Neural cell (in vitro differentiated cells): Measurements from ENCODE around the gene DNA2. TPM values are rescaled to one million over a fixed set of nuclear protein-coding genes. Genes with fewer than 3 reads are reported as not detected.

Experiments used
- H2AFZ ChIP-seq: fragments of 200-600, 300-800 bp; sonication (generic), shearing (Covaris generic); 2 replicates; pipeline ENCODE4 v1.6.0; 2014; ENCODE audit warnings: low read depth, mild to moderate bottlenecking, antibody characterized with exemption, low read length, moderate library complexity
- H3F3A ChIP-seq: fragments of 200-600 bp; shearing (Covaris generic); 2 replicates; pipeline ENCODE4 v1.6.1; 2016; ENCODE audit warnings: mild to moderate bottlenecking, moderate library complexity, mixed read lengths, antibody characterized with exemption, low read length; ENCODE audit not compliant: insufficient read depth, poor library complexity, severe bottlenecking
- H3K27ac ChIP-seq: fragments of 200-600, 300-800 bp; sonication (generic), shearing (Covaris generic); 2 replicates; pipeline ENCODE4 v1.5.1; 2014; ENCODE audit warnings: mild to moderate bottlenecking, low read length, moderate library complexity
- H3K27me3 ChIP-seq: fragments of 300-800, 200-600 bp; sonication (generic), shearing (Covaris generic); 2 replicates; pipeline ENCODE4 v1.6.0; 2014; ENCODE audit warnings: mild to moderate bottlenecking, low read depth, low read length, moderate library complexity; ENCODE audit not compliant: insufficient read depth
- H3K36me3 ChIP-seq: fragments of 300-800, 200-600 bp; sonication (generic), shearing (Covaris generic); 2 replicates; pipeline ENCODE4 v1.5.1; 2014; ENCODE audit warnings: mild to moderate bottlenecking, antibody characterized with exemption, low read length, moderate library complexity; ENCODE audit not compliant: insufficient read depth
- H3K4me2 ChIP-seq: fragments of 300-800, 200-600 bp; sonication (generic), shearing (Covaris generic); 2 replicates; pipeline ENCODE4 v1.6.0; 2014; ENCODE audit warnings: mild to moderate bottlenecking, low read length
- H3K4me3 ChIP-seq: fragments of 300-800, 200-600 bp; sonication (generic), shearing (Covaris generic); 2 replicates; pipeline ENCODE4 v1.5.1; 2014; ENCODE audit warnings: mild to moderate bottlenecking, low read length, moderate library complexity
- H3K79me2 ChIP-seq: fragments of 200-600 bp; shearing (Covaris generic); replicated peaks from 2 replicates; pipeline ENCODE4 v1.6.0; 2014; ENCODE audit warnings: mild to moderate bottlenecking, low read length, moderate library complexity; ENCODE audit not compliant: insufficient read depth
- H3K9ac ChIP-seq: fragments of 300-800, 200-600 bp; sonication (generic), shearing (Covaris generic); 2 replicates; pipeline ENCODE4 v1.6.1; 2016; ENCODE audit warnings: mild to moderate bottlenecking, low read length, mixed read lengths
- H3K9me2 ChIP-seq: fragments of 200-600 bp; shearing (Covaris generic); 2 replicates; pipeline ENCODE4 v1.6.1; 2016; ENCODE audit warnings: mild to moderate bottlenecking, low read length, mixed read lengths; ENCODE audit not compliant: insufficient read depth
- H3K9me3 ChIP-seq: fragments of 200-600, 300-800 bp; sonication (generic), shearing (Covaris generic); 2 replicates; pipeline ENCODE4 v1.6.1; 2016; ENCODE audit warnings: mild to moderate bottlenecking, mixed run types, low read length, moderate library complexity, mixed read lengths
- H4K20me1 ChIP-seq: fragments of 200-600 bp; shearing (Covaris generic); 2 replicates; pipeline ENCODE4 v1.6.1; 2016; ENCODE audit warnings: mild to moderate bottlenecking, mixed run types; ENCODE audit not compliant: insufficient read depth
- CTCF ChIP-seq: fragments of 450-650 bp; IDR thresholded peaks from 2 replicates; pipeline ENCODE4 v1.5.1; 2014; ENCODE audit warnings: antibody characterized with exemption, mild to moderate bottlenecking, moderate library complexity; ENCODE audit not compliant: poor library complexity, severe bottlenecking
- EP300 ChIP-seq: fragments of 450-650 bp; conservative IDR thresholded peaks from 2 replicates; pipeline ENCODE4 v1.6.1; 2014; ENCODE audit warnings: antibody characterized with exemption, mild to moderate bottlenecking, moderate library complexity; ENCODE audit not compliant: poor library complexity, severe bottlenecking
- EZH2 ChIP-seq: fragments of 200-600, 300-800 bp; shearing (Covaris generic), sonication (generic); IDR thresholded peaks from 2 replicates; pipeline ENCODE4 v1.6.1; 2014; ENCODE audit warnings: antibody characterized with exemption, low read length, borderline replicate concordance, mild to moderate bottlenecking; ENCODE audit not compliant: insufficient read depth, poor library complexity, severe bottlenecking
- MXI1 ChIP-seq: fragments of 450-650 bp; conservative IDR thresholded peaks from 2 replicates; pipeline ENCODE4 v1.6.1; 2014; ENCODE audit warnings: antibody characterized with exemption, mild to moderate bottlenecking; ENCODE audit not compliant: poor library complexity, severe bottlenecking
- POLR2AphosphoS5 ChIP-seq: IDR thresholded peaks from 2 replicates; pipeline ENCODE4 v1.6.1; 2012
- RAD21 ChIP-seq: fragments of 450-650 bp; conservative IDR thresholded peaks from 2 replicates; pipeline ENCODE4 v1.6.1; 2014; ENCODE audit warnings: antibody characterized with exemption, mild to moderate bottlenecking, moderate library complexity
- REST ChIP-seq: IDR thresholded peaks from 2 replicates; pipeline ENCODE4 v1.6.1; 2012; ENCODE audit warnings: borderline replicate concordance
- SMC3 ChIP-seq: fragments of 450-650 bp; conservative IDR thresholded peaks from 2 replicates; pipeline ENCODE4 v1.6.1; 2014; ENCODE audit warnings: antibody characterized with exemption, mild to moderate bottlenecking, moderate library complexity; ENCODE audit not compliant: poor library complexity
- TAF1 ChIP-seq: IDR thresholded peaks from 2 replicates; pipeline ENCODE4 v1.6.1; 2012; ENCODE audit warnings: low read depth
- polyA plus RNA-seq: library from polyadenylated mRNA; depleted of rRNA; stranded (reverse); fragments of >200 nt; gene quantifications from 2 replicates; pipeline ENCODE4 v1.2.3, GENCODE V29; 2014

DNA2 gene
- polyA plus RNA-seq, 1 donor from 2014 or later, result 15.2 TPM

GRCh38 chr10:68474021-68474420 is 2.2 kb upstream of the DNA2 start:
- Histone ChIP-seq H3K4me3 (no peak overlapping the region), H3K27me3 (no peaks in the 10 kb centered on the region), H4K20me1 (no peaks in the 10 kb centered on the region), H3K36me3 (no peaks in the 10 kb centered on the region), H3K9me3 (no peaks in the 10 kb centered on the region), H3K9ac (no peak overlapping the region), H3K4me2 (no peak overlapping the region), H3K9me2 (no peaks in the 10 kb centered on the region), H3K79me2 (peaks cover 19% of the 10 kb centered on the region), H2AFZ (no peak overlapping the region), H3F3A (no peaks in the 10 kb centered on the region), H3K27ac (no peak overlapping the region)
- TF ChIP-seq POLR2AphosphoS5 (no peak), EZH2 (no peak), RAD21 (no peak), EP300 (no peak), TAF1 (no peak), SMC3 (no peak), REST (no peak), CTCF (no peak), MXI1 (no peak)

- Histone ChIP-seq H3K79me2 (peaks cover 23% of the 10 kb centered on the region), H3K27me3 (no peaks in the 10 kb centered on the region), H3K4me2 (peak overlapping the region; percentile 56), H3K9me3 (no peaks in the 10 kb centered on the region), H3K36me3 (no peaks in the 10 kb centered on the region), H3F3A (no peaks in the 10 kb centered on the region), H3K9ac (peak overlapping the region; percentile 71), H3K9me2 (no peaks in the 10 kb centered on the region), H3K4me3 (peak overlapping the region; percentile 80), H3K27ac (no peak overlapping the region), H2AFZ (peak overlapping the region; percentile 91), H4K20me1 (no peaks in the 10 kb centered on the region)
- TF ChIP-seq EP300, result no peak
- no peak for TF ChIP-seq EZH2
- TF ChIP-seq SMC3, result no peak
- no peak for TF ChIP-seq POLR2AphosphoS5
- no peak for TF ChIP-seq TAF1
- TF ChIP-seq RAD21, result no peak
- no peak for TF ChIP-seq CTCF
- TF ChIP-seq REST, result no peak
- TF ChIP-seq MXI1, result no peak
Measured at GRCh38 chr10:68471063-68471585, 649 bp downstream of the DNA2 start.
